ENCODE results near the gene MMP23B.
"Not testable (repeated sequence)": the region's sequence is repeated elsewhere in the genome, so short reads cannot be mapped to it uniquely, and the experiment has no call there.

DNA sequence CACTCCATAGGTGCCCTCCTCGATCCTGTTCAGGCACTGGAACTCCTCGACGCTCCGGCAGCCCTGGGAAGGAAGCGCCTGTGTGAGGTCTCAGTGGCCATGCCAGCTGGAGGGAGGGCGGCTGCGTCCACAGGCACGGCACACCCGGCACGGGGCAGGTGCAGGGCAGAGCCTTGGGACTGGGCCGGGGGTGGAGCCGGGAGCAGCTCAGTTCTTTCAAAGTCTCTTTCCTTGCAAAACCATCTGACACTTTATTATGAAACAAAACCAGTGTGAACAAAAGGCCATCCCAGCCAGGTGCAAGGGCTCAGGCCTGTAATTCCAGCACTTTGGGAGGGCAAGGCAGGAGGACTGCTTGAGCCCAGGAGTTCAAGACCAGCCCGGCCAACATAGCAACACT is 6.6 kb downstream of the MMP23B start:
- TF ChIP-seq POLR2A (IDR thresholded peaks at IDR 0.05; ENCODE audit: low read length); GATA1 (IDR thresholded peaks at IDR 0.05; ENCODE audit: low read depth, low read length): not testable (repeated sequence)

Data from erythroblast (primary cell).